ENCODE data around the gene MCTP1.

The MCTP1 gene

DNA sequence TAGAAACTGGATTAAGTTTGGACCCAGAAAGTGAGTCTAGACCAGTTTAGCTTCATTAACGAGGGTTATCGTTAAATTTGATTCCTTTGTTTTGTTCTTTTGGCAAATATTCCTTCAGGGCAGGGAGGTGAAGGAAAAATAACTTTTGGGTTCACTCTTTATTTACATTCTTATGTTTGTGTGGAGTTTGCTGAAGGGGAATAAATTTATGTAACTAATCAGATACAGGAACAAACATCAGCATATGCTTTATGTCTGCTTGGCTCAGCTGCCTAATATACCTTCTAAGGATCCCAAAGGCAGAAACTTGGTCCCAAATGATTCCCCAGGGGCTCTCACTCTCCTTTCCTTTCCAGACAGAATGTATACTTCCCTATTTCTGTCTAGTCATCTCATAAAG lies 132.4 kb downstream of the MCTP1 start:
- Histone ChIP-seq H3K4me3 (ENCODE audit: low read length) (no peak overlapping the region), H3K4me1 (ENCODE audit: low read length) (no peaks in the 10 kb centered on the region), H3K27ac (ENCODE audit: low read length) (no peak overlapping the region), H3K79me2 (ENCODE audit: low read length) (no peaks in the 10 kb centered on the region), H3K9ac (ENCODE audit: low read length) (no peak overlapping the region), H3K27me3 (ENCODE audit: low read depth, low read length) (no peaks in the 10 kb centered on the region), H4K20me1 (ENCODE audit: insufficient read depth, low read length) (no peaks in the 10 kb centered on the region), H3K4me2 (ENCODE audit: low read length) (no peak overlapping the region), H2AFZ (ENCODE audit: low read depth, low read length) (no peak overlapping the region), H3K9me3 (ENCODE audit: insufficient read depth, low read length) (no peaks in the 10 kb centered on the region), H3K36me3 (replicated peaks; ENCODE audit: low read depth, low read length) (no peaks in the 10 kb centered on the region)
- no peak for TF ChIP-seq CTCF (IDR thresholded peaks at IDR 0.05; ENCODE audit: low read depth, low read length)
- no peak for TF ChIP-seq EZH2phosphoT487 (IDR thresholded peaks at IDR 0.05; ENCODE audit: low read depth)

DNA sequence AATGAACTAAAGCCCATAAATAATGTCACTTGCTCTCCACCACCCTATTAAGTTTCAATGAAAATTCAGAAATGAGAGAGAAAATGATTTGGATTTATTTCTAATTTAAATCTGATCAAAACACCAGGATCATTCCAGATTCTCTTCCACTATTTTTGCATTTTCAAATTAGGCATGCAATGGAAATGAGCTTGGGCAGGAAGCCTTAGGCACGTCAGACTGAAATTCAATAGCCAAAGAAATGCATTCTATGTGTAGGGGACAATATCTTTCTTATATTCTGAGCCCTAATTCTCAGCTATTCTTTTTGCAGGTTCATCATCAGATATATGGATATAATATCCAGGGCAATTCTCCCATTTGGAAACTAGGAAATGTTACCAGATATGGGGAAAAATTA lies 132.8 kb downstream of the MCTP1 start:
- no peak overlapping the region for H3K9ac ChIP-seq (ENCODE audit: low read length)
- no peaks in the 10 kb centered on the region for H3K4me1 ChIP-seq (ENCODE audit: low read length)
- H3K36me3 ChIP-seq (replicated peaks; ENCODE audit: low read depth, low read length), result no peaks in the 10 kb centered on the region
- no peaks in the 10 kb centered on the region for H3K9me3 ChIP-seq (ENCODE audit: insufficient read depth, low read length)
- H2AFZ ChIP-seq (ENCODE audit: low read depth, low read length), result no peak overlapping the region
- no peak overlapping the region for H3K4me2 ChIP-seq (ENCODE audit: low read length)
- H4K20me1 ChIP-seq (ENCODE audit: insufficient read depth, low read length), result no peaks in the 10 kb centered on the region
- H3K79me2 ChIP-seq (ENCODE audit: low read length), result no peaks in the 10 kb centered on the region
- no peak overlapping the region for H3K27ac ChIP-seq (ENCODE audit: low read length)
- no peak overlapping the region for H3K4me3 ChIP-seq (ENCODE audit: low read length)
- no peaks in the 10 kb centered on the region for H3K27me3 ChIP-seq (ENCODE audit: low read depth, low read length)
- TF ChIP-seq CTCF (IDR thresholded peaks at IDR 0.05; ENCODE audit: low read depth, low read length) (no peak), EZH2phosphoT487 (IDR thresholded peaks at IDR 0.05; ENCODE audit: low read depth) (no peak)

DNA sequence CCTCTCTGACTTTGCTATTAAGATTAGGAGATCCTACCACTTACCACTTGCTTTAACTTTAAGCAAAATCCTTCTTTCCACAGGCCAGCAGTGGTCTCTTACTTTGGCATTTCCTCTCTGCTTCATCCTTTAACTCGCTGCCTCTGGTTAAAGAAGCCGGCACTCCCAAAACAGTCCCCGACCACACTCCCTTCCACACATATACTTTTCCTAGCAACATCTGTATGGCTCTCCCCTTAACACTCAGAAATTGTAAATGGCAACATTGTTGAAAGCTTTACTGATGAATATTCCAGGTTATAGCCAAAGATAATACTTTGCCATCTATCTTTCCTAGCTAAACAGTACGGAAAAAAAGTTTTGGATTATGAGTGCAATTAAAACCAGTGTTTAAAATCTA lies 133.2 kb downstream of the MCTP1 start:
- Histone ChIP-seq H3K27ac (ENCODE audit: low read length) (no peak overlapping the region), H2AFZ (ENCODE audit: low read depth, low read length) (no peak overlapping the region), H3K36me3 (replicated peaks; ENCODE audit: low read depth, low read length) (no peaks in the 10 kb centered on the region), H3K4me2 (ENCODE audit: low read length) (no peak overlapping the region), H3K27me3 (ENCODE audit: low read depth, low read length) (no peaks in the 10 kb centered on the region), H3K79me2 (ENCODE audit: low read length) (no peaks in the 10 kb centered on the region), H4K20me1 (ENCODE audit: insufficient read depth, low read length) (no peaks in the 10 kb centered on the region), H3K9me3 (ENCODE audit: insufficient read depth, low read length) (no peaks in the 10 kb centered on the region), H3K9ac (ENCODE audit: low read length) (no peak overlapping the region), H3K4me1 (ENCODE audit: low read length) (no peaks in the 10 kb centered on the region), H3K4me3 (ENCODE audit: low read length) (no peak overlapping the region)
- TF ChIP-seq EZH2phosphoT487 (IDR thresholded peaks at IDR 0.05; ENCODE audit: low read depth) (no peak), CTCF (IDR thresholded peaks at IDR 0.05; ENCODE audit: low read depth, low read length) (no peak)

GRCh38 chr5:95149387-95149786 lies 135.5 kb downstream of the MCTP1 start:
- Histone ChIP-seq H3K4me2 (ENCODE audit: low read length) (no peak overlapping the region), H3K9me3 (ENCODE audit: insufficient read depth, low read length) (no peaks in the 10 kb centered on the region), H3K79me2 (ENCODE audit: low read length) (no peaks in the 10 kb centered on the region), H3K4me3 (ENCODE audit: low read length) (no peak overlapping the region), H3K27ac (ENCODE audit: low read length) (no peak overlapping the region), H3K9ac (ENCODE audit: low read length) (no peak overlapping the region), H2AFZ (ENCODE audit: low read depth, low read length) (no peak overlapping the region), H3K36me3 (replicated peaks; ENCODE audit: low read depth, low read length) (no peaks in the 10 kb centered on the region), H4K20me1 (ENCODE audit: insufficient read depth, low read length) (no peaks in the 10 kb centered on the region), H3K4me1 (ENCODE audit: low read length) (peaks cover 1% of the 10 kb centered on the region), H3K27me3 (ENCODE audit: low read depth, low read length) (no peaks in the 10 kb centered on the region)
- TF ChIP-seq EZH2phosphoT487 (IDR thresholded peaks at IDR 0.05; ENCODE audit: low read depth) (no peak), CTCF (IDR thresholded peaks at IDR 0.05; ENCODE audit: low read depth, low read length) (no peak)

All from OCI-LY3 (cell line).